Lower lobe of right lung (tissue), 2 donors: ENCODE data around the gene RGS7. TPM values are rescaled to one million over a fixed set of nuclear protein-coding genes. Genes with fewer than 3 reads are reported as not detected.

ENCODE experiments used
- ATAC-seq, 2 donors: fragments of 200-7000 bp; cut with Tn5 transposase; one replicate each; pipeline ENCODE4 v1.9.1; 2020 to 2022; ENCODE audit warnings: mild to moderate bottlenecking in 2 of 2, moderate library complexity in 2 of 2
- DNase-seq: peaks from one replicate; pipeline ENCODE4 v3.0.0-alpha.2; 2020
- H3K27ac ChIP-seq: fragments of 200-600 bp; one replicate; pipeline ENCODE4 v1.8.0; 2022
- H3K27me3 ChIP-seq: fragments of 200-600 bp; one replicate; pipeline ENCODE4 v1.8.0; 2022; ENCODE audit warnings: low read depth
- H3K36me3 ChIP-seq: fragments of 200-600 bp; one replicate; pipeline ENCODE4 v1.8.0; 2022; ENCODE audit warnings: mild to moderate bottlenecking
- H3K4me1 ChIP-seq: fragments of 200-600 bp; one replicate; pipeline ENCODE4 v1.8.0; 2022
- H3K4me3 ChIP-seq: fragments of 200-600 bp; one replicate; pipeline ENCODE4 v1.8.0; 2022; ENCODE audit warnings: mild to moderate bottlenecking
- H3K9me3 ChIP-seq: fragments of 200-600 bp; one replicate; pipeline ENCODE4 v1.8.0; 2022
- intact Hi-C: fragments of 100-400 bp; cut with DNase I; formaldehyde crosslinking; loops from one replicate; pipeline ENCODE4 v1.11.0; 2022
- total RNA-seq: library from RNA; stranded (reverse); fragmentation: NEBNext Ultra II Directional; extraction: Animal tissue kit (Norgen Biotek cat#: 25700); gene quantifications from one replicate; pipeline ENCODE4 v1.2.1, GENCODE V29; 2021
- TF ChIP-seq, protein P1 (sequence below): fragments of 200-600 bp; IDR thresholded peaks from one replicate; pipeline ENCODE4 v1.8.0; 2022; ENCODE audit warnings: antibody characterized with exemption, mild to moderate bottlenecking
- donor health status: DM: no; HTN: yes; CAD: no; lungs with severe emphysema.

The RGS7 gene
- total RNA-seq, 1 donor from 2014 or later = 0.21 TPM

DNA sequence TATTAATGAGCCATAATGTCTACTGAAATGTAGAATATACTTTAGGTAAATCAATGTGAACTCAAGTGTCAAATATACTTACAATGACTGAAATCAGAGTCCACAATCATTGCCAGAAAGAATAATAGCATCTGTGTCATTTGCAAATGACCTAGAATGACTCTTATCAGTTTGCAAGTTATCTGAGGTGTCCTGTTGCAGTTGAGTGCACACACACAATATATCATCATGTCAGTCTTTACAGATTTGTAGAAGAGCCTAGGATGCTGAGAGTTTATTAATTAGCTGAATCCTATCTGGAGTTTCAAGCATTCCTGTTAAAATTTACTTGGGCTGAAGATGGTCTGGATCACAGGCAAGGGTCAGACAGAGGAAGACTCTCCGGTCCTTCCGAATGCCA is 421.1 kb downstream of the RGS7 start:
- Histone ChIP-seq H3K27ac (no peak overlapping the region), H3K27me3 (no peaks in the 10 kb centered on the region), H3K36me3 (no peaks in the 10 kb centered on the region), H3K4me3 (no peak overlapping the region), H3K4me1 (no peaks in the 10 kb centered on the region), H3K9me3 (peaks cover 9% of the 10 kb centered on the region)
- DNase-seq (no peak), ATAC-seq (no peak)
- intact Hi-C loops = no loop called here
- TF ChIP-seq, protein P1, sequence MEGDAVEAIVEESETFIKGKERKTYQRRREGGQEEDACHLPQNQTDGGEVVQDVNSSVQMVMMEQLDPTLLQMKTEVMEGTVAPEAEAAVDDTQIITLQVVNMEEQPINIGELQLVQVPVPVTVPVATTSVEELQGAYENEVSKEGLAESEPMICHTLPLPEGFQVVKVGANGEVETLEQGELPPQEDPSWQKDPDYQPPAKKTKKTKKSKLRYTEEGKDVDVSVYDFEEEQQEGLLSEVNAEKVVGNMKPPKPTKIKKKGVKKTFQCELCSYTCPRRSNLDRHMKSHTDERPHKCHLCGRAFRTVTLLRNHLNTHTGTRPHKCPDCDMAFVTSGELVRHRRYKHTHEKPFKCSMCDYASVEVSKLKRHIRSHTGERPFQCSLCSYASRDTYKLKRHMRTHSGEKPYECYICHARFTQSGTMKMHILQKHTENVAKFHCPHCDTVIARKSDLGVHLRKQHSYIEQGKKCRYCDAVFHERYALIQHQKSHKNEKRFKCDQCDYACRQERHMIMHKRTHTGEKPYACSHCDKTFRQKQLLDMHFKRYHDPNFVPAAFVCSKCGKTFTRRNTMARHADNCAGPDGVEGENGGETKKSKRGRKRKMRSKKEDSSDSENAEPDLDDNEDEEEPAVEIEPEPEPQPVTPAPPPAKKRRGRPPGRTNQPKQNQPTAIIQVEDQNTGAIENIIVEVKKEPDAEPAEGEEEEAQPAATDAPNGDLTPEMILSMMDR = no peak

DNA sequence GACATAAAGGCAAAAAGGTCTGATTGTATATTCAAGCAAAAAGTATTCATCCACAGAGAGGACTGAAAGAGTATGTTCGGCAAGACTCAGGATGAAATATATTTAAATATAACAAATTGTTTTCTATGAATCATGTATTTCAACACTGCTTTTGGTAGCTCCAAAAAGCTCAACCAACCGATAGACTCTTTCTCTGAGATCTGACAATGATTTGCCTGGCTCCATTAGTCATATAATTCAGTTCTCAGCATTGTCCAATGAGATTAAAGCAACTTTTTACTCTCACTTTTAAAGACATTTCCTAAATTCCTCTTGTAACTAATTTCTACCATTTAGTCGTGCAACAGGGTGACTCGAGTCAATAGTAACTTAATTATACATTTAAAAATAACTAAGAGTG is 426.0 kb downstream of the RGS7 start:
- no peak overlapping the region for H3K4me3 ChIP-seq
- ATAC-seq (no peak), DNase-seq (no peak)
- H3K27ac ChIP-seq = no peak overlapping the region
- H3K27me3 ChIP-seq = no peaks in the 10 kb centered on the region
- TF ChIP-seq, protein P1 = no peak
- H3K4me1 ChIP-seq = no peaks in the 10 kb centered on the region
- no peaks in the 10 kb centered on the region for H3K9me3 ChIP-seq
- H3K36me3 ChIP-seq = no peaks in the 10 kb centered on the region
- intact Hi-C loops = no loop called here

DNA sequence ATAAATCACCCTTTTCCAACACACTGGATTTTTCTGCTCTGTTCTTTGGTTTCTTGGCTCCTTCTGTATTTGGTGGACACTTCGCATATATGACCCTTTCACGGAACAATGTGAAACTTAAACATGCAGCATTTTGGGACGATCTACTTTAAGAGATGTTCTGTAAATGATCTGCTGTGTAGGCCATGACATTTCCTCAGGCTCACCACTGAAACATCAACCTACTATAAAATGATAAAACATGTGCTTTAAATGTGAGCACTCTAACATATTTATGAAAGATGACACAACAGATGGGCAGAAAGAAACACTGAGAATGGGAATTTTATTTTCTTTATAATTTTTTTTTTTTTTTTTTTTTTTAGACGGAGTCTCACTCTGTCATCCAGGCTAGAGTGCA is 428.7 kb downstream of the RGS7 start:
- no peak overlapping the region for H3K4me3 ChIP-seq
- H3K4me1 ChIP-seq = no peaks in the 10 kb centered on the region
- TF ChIP-seq, protein P1 = no peak
- H3K36me3 ChIP-seq = no peaks in the 10 kb centered on the region
- DNase-seq (no peak), ATAC-seq (no peak)
- intact Hi-C loops = no loop called here
- no peak overlapping the region for H3K27ac ChIP-seq
- no peaks in the 10 kb centered on the region for H3K27me3 ChIP-seq
- no peaks in the 10 kb centered on the region for H3K9me3 ChIP-seq

DNA sequence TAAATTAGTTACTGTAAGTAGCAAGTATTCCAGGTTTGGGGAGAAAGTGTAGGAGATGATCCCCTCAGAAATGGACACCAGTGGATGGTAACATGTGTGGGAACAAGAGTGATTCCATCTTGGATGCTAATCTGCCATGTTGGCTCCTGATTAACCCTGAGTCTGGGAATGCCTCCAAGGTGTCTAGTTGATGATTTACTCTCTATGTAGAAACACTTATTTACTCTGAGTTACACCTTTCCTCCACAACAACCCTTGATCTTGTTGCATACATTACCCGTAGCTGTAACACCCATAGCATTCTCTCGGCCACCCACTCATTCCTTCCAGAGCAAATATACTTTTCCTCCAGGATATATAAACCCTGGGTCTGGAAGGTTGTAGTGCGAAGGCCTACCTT is 429.2 kb downstream of the RGS7 start:
- TF ChIP-seq, protein P1 = no peak
- Histone ChIP-seq H3K27ac (no peak overlapping the region), H3K4me3 (no peak overlapping the region), H3K27me3 (no peaks in the 10 kb centered on the region), H3K9me3 (no peaks in the 10 kb centered on the region), H3K36me3 (no peaks in the 10 kb centered on the region), H3K4me1 (no peaks in the 10 kb centered on the region)
- DNase-seq (no peak), ATAC-seq (peak in 1 of 2 donors; percentile 12)
- intact Hi-C loops = no loop called here

DNA sequence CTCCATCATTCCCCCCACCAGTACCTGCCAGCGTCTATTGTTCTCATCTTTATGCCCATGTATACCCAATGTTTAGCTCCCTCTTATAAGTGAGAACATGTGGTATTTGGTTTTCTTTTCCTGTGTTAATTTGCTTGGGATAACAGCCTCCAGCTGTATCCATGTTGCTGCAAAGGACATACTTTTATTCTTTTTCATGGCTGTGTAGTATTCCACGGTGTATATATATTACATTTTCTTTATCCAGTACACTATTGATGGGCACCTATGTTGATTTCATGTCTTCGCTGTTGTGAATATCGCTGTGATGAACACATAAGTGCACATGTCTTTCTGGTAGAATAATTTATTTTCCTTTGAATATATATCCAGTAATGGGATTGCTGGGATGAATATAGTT is 431.7 kb downstream of the RGS7 start:
- intact Hi-C loops = no loop called here
- Histone ChIP-seq H3K9me3 (no peaks in the 10 kb centered on the region), H3K4me3 (no peak overlapping the region), H3K27me3 (no peaks in the 10 kb centered on the region), H3K27ac (no peak overlapping the region), H3K36me3 (no peaks in the 10 kb centered on the region), H3K4me1 (no peaks in the 10 kb centered on the region)
- no peak for DNase-seq
- TF ChIP-seq, protein P1 = no peak
- ATAC-seq = no peak

DNA sequence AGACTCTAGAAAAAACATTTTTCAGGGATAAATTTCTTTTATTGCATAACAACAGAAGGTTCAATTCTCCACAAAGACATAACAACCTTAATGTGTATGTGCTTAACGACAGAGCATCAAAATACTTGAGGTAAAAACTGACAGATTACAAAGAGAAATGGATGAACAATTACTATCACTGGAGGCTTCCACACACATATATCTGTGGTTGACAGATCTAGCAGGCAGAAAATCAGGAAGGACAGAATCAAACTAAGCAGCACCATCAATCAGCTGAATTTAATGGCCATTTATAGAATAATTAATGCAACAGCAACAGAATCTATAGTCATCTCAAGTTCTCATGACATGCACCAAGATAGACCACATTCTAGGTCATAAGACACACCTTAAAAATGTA is 439.0 kb downstream of the RGS7 start:
- DNase-seq = no peak
- H3K9me3 ChIP-seq = no peaks in the 10 kb centered on the region
- H3K27me3 ChIP-seq = no peaks in the 10 kb centered on the region
- no peak overlapping the region for H3K4me3 ChIP-seq
- no peak for ATAC-seq
- TF ChIP-seq, protein P1 = no peak
- intact Hi-C loops = no loop called here
- H3K4me1 ChIP-seq = no peaks in the 10 kb centered on the region
- H3K36me3 ChIP-seq = no peaks in the 10 kb centered on the region
- no peak overlapping the region for H3K27ac ChIP-seq
